ENCODE results near the gene SLC19A1.

SLC19A1 gene

DNA sequence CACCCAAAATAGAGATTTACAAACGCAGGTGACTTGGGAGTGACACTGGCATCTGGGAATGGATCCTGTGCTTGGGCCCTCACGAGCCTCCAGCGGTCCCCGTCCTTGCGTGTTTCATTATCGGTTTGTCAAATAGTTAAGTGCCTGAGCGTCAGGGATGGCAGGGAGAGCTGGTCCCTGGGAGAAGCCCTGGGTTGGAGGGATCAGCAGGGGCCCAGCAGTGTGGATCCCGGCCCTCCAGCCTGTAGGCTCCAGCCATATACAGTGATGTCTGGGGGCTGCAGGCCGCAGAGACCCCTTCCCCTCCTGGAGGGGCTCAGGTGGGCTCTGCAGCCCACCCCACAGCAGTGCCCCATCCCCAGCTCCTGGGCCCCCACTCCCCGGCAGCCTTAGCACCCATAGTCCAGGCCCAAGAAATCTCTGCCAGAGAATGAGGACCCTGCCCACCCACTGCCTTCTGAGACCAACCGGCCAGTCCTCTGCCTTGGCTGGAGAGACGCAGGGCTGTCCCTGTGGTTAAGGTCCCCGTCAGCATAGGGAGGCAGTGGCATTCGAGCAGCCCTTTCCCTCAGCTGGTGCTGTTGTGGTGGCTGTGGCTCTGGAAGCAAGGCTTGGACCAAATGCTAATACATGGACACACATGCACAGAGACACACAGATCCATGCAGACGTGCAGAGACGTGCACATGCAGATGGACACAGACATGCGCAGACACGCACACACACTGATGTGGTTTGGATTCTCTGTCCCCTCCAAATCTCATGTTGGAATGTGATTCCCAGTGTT lies 2.4 kb upstream of the SLC19A1 start:
- DNase-seq = peak; percentile 58

DNA sequence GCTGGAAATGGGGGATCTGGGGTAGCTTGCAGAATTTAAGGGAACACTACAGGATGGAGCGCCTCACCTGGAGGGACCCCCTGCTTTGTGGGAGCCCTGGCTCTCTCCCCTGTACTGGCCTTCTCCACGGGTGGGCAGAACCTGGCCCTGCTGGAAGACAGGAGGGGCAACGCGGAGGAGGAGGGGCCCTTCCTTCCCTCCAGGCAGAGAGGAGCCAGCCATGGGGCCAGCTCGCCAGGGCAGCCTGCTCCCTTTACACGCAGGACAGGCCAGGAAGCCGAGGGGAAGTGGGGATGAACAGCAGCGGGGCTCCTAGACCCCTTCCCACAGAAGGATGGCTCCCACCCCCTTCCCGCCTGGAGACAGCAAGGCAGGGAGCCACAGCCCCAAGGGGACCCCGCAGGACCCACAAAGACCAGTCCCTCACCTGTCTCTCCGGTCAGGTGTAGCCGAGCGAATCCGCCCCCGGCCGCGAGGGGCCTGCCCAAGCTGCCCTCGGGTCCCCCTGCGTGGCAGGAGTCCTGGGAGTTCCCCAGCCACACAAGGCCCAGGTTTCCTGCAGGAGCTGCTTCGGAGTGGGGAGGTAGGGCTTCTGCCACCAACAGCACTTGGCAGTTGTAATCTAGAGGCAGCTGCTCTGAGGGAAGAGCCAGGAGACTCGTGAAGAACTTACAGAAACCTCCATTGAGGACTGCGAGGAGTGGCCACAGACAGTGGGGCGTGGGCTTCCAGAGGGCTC lies 1.6 kb upstream of the SLC19A1 start:
- DNase-seq = peak; percentile 58

DNA sequence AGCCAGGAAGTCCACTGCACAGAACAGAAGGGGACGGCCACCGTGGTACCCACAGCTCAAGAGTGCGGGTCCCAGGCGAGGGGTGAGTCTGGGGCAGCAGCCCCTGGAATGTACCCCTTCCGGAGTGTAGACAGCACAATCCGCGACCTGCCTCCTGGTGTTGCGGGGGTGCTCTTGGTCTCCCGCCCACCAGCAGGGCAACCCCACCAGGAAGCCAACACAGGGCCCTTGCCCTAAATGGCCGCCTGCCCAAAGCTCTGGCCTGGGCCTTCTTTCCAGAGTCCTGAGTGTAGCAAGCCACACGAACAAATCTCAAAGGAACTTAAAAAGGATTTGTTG lies 1.1 kb upstream of the SLC19A1 start:
- peak; percentile 66 for DNase-seq

DNA sequence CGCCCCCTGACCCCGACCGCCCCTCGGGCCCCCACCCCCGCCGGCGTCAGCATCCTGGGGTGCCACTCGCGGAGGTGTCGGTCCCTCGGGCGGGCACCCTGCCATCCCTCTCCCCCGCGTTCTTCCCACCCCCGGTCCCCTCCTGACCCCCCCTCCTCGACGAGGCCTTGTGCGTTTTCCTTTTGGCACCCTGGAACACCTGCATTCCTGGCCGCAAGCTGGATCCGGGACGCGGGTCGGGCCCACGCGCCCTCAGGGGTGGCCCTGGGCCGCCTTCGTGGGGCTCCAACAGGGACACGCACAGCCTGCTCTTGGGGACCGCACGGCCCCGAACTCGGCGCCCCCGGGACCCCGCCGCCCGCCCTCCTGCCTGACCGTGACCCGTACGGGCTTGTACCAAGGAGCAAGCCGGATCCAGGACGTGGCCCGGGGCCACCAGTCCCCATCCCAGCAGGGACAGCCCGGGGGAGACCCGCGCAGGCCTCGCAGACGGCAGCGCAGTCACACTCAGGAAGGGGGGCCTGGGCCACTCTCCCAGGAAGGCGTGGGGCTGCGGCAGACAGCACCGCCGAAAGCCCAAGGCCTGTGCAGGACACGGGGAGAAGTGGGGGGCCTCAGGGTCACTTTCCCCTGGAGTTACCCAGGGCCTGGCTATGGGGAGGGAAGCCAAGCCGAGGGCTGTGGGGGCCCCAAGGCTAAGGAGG lies 579 bp upstream of the SLC19A1 start:
- peak; percentile 78 for DNase-seq

DNA sequence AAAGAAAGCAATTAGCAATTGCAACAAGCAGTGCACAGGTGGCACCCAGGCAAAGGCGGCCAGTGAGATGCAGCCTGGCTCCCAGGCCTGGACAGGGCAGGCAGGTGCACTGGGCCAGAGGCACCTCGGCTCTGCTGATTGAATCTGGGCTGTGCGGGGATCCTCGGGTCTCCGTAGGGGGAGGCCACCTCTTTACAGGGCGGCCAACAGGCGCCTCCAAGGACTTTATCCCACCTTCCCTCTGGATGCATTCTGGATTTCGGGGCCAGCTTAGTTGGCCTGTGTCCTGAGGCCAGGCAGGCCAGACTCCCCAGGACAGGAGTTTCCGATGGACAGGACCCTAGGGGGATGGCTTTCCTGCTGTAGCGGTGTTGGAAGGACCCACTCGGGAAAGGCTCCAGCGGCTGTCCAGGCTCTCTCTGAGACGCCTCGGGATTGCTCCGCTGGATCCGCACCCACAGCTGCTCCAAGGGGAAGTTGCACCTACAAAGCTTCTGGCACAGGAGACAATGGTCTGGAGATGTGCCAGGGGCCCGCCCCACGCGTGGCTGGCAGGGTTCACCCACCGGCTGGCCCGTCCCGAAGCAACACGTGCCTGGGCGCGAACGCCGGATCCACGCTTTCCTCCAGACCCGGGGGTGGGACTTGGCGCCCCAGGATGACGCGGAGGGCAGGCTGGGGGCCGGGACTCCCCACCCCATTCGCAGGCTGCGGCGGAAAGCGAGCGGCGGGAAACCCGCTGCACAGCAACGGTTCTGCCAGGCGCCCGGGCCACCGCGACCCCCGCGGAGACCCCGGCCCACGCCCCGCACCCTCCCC lies 810 bp downstream of the SLC19A1 start:
- peak; percentile 90 for DNase-seq

DNA sequence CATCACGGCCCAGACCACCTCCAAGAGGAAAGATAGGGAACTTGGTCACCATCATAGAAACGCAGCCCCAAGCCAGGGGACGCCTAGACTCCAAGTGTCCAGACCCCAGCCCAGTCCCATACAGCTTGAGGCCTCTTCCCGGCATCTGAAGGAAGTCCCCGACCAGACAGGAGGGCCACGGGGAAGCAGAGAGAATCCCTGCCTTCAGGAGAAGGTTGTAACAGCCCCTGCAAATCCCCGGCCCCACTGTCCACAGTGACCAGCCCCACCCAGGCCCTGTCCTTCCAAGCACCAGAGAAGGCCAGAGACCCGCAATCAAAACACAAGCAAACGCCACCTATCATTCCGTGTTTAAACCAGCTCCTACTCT lies 1.7 kb downstream of the SLC19A1 start:
- DNase-seq = no peak

DNA sequence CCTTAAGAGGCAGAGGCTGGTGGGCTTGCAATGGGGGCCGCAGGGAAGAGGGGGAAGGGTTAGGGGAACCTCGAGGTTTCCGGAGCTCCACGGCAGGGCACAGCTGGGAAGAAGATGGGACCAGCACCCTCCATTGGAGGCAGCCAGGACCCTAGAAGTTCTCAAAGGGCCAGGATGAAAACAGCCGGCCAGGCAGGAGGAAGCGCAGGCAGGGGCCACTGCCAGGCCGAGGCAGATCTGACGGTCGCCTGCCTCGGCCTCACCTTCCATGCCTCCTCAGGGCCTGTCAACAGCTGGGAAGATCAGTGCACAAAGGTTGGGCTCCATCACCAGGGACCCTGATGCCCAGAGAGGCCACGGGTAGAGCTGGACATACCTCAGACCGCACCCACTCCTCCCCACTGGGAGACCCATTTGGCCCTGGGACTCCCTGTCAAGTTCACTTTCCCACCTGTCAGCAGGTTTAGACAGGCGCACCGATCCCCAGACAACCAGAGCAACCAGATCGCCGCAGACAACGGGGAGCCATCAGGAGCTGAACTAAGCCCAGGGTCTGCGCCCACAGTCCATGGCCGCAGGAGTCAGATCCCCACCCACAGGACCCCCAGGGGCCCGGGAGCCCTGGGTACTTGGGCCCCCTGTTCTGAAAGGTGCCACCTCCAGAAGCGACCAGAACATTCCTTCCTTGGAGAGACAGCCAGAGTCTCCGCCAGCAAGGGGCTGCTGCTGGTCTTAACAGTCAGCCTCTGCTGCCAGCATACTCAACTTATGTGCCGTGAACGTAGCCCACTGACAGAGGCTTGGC lies 2.2 kb downstream of the SLC19A1 start:
- DNase-seq = peak; percentile 54

DNA sequence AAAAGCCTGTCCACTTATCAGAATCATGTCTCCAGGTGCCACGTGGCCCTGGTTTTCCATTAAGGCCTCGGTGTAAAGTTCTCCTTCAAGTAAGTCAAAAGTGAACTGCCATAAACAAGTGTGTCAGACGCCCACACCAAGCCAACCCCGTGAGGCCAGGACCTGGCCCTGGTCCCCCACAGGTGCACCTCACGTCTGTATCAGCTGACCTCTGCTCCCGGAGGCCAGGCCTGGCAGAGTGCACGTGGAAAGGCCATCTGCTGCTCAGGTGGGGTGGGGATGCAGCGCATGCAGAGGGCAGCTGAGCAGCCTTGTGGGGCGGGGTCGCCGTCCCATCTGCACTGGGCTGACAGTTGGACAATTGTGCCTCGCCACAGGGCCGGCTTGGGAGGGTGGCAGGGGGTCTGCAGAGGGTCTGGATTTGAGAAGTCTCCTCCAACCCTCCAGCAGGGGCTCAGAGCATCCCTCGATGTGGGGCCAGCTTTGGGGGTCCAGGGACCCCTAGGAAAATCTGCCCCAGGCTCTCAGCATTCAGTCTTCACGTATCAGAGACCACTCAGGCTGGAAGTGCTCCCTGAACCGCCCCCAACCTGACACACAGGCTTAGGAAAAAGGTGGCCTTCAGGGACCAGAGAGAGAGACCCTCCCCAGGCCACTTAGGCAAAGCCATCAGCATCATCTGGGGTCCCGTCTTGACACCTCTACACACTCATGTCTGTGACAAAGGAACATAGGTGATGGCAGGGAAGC lies 3.0 kb downstream of the SLC19A1 start:
- DNase-seq = peak; percentile 56

DNA sequence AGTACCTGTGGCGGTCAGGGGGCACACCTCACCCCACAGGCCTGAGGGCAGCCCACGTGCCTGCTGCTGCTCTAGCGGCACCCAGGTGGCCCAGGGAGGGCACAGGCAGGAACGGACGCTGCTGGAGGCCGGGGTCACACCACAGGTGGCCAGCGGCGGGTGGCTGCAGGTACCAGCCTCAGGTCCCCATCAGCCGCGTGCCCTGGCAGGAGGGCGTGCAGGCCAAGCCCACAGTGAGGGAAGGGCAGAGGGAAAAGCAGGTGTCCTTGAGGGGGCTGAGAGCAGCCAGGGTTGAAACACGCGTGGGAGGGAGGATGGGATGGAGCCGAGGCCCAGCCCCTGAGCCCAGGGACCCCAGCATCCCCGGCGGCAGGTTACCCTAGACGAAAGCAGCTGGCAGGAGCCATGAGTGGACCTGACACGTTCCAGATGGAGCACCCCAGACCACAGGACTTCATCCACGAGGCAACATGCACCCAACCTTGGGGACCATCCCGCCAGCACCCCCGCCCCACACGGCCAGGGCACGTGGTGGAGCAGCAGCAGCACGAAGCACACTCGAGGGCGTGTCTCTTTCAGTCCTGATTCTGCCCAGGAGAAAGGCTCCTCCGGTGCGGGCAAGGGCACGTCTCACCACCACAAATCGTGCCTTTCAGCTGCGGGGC lies 3.7 kb downstream of the SLC19A1 start:
- DNase-seq = peak; percentile 55

DNA sequence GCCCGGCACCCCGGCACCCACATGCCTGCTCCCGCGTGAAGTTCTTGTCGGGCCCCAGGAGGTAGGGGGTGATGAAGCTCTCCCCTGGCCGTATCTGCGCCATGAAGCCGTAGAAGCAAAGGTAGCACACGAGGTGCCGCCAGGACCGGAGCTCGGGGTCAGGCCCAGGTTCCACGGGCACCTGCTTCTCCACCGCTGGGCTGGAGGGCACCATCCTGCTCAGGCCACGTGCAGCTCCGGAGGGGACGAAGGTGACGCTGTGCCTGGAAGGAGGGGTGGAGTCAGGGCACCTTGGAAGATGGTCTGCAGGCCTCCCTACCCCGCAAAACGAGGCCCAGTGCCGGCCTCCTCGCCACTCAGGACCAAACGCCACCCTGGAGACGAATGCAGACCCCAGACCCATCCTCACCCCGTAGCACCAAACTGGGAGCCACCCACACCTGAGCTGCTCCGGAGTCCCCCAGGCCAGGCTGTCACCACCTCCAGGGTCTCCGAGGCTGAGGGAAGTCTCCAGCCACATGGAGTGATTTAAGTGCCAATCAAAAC lies 4.4 kb downstream of the SLC19A1 start:
- peak; percentile 40 for DNase-seq

DNA sequence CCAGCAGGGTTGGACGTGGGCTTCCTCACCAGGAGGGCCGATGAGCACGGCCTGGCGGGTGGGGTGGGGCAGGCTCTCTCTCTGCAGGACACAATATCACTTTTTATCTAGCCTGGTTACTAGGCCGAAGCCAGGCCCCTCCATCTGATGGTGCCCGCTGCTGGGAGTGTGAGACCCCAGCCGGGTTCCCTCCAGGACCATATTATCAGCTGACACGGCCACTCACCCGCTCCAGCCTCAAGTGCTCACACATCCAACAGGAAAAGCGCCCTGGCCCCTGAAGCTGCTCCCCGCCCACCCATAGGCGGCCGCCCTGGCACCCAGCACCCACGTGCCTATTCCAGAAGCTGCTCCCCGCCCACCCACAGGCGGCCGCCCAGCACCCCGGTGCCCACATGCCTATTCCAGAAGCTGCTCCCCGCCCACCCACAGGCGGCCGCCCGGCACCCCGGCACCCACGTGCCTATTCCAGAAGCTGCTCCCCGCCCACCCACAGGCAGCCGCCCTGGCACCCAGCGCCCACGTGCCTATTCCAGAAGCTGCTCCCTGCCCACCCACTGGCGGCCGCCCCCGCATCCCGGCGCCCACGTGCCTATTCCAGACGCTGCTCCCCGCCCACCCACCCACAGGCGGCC lies 5.0 kb downstream of the SLC19A1 start:
- peak; percentile 53 for DNase-seq

DNA sequence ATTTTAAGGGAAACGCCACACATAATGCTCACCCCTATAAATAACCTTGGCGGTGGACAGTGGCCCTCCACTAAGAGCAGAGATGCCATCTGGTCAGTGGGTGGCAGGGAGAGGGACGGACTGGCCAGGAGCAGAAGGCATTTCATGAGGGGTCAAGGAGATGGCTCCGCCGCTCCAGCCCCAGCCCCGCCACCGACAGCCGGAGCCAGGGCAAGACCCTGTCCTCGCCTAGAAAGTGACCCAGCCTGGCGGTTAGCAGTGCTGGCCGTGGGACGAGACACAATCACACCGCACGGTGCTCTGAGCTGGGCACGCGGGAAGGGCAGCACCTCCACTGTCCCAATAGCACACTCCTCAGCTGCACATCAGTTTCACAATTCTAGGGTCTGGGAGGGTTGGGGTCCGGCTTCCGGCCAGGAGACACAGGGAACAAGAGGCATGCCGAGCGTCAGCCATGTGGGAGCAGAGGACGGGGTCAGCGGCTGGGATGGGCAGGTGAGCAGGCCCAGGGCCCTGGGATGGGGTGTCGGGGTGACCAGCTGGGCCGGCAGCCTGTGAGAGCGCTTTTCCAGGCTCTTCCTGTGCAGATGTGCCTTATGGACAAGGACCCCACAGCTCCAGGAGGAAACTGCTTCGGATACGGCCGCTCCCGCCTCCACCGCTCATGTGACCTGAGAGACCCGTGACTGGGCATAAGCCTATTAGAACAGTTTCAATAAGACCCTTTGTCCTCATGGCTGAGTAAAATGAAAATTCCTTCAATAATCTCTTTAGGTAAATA lies 5.7 kb downstream of the SLC19A1 start:
- peak; percentile 50 for DNase-seq

DNA sequence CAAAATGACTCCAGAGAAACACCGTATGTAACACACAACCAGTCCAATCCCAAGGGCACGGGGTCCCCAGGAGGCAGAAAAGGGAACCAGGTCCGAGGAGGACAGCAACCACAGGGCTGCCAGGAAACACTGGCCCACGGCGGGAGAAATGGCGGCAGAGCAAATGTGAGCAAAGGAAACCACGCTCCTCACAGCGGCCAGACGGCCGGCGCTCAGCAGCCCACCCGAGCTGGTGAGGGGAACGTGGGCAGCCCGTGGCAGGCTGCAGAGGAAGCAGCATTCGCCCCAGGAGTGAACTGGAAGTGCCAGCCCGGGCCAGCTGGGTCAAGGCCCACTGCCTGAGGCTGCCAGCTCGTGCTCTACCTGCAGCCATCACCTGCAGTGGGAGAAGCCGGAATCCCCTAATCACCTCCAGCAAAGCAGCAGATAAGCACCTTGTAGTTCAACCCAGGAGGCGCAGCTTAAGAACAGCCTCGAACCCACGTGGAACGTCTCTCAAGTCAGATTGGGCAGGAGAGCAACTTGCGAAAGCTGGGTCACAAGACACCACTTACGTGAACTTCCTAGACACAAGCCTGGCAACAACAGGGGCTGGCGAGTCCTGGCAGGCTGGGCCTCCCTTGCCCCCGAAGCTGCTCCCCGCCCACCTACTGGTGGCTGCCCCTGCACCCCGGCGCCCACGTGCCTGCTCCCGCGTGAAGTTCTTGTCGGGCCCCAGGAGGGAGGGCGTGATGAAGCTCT lies 6.7 kb downstream of the SLC19A1 start:
- DNase-seq = peak; percentile 55

DNA sequence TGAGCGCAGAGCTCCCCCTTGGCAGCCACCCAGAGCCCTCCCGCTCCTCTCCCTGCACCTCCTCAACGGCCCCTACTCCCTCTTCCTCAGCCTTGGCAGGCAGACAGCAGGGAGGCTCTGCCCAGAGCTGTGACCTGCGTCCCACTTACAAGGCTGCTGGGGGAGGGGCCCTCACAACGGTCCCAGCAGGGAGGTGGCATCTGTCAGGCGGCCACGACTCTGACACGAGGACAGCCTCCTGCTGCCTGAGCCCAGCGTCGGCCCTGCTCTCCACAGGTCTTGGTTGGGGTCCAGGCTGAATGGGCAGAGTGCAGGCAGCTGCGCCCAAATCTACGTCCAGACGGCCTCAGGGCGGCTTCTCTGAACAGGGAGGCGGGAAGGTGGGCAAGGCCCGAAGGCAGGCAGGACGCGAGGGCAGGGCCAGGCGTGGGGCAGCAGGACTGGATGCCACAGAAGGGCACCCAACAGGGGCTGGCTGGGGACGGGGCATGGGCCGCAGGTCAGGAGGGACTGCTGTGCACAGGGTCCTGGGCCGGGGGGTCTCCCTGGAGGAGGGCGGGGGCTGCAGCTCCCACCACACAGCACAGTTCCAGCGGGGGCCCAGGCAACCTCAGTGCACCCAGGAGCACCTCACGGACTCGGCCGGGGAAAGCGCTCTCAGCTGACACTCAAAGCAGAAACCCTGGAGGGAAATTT lies 7.5 kb downstream of the SLC19A1 start:
- peak; percentile 55 for DNase-seq

DNA sequence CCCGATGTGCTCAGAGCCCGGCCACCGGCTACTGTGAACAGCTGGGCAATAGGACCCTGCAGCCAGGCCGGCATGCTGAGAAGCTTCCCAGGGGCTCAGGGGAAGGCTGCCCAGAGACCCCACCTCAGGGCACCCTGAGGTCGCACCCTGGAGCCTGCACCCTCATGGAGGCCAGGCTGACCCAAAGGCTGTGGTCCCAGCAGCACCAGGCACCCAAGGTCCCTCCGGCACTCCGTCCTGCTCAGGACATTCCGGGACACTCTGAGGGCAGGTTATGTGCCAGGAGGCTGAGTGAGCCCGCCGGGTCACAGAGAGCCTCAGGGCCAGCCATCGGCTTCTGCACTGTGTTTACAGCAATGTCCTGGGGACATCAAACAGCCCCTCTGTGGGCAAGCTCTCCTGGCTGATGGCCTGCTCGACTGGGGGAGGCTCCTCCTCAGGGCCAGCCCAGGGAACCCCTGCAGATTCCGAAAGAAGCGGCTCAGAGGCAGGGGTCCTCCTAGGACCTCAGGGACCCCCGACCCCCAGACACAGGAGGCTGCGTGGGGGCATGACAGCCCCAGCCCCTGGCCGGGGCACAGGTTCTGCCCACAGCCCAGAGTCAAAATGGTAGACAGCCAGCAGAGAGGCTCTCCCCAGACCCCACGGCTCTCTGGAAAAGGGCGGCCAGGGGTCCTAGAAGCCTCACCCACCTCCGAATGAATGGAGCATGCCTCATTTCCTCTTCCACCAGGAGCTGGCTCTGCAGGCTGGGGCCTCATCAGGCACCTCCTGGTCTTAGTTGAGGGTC lies 8.2 kb downstream of the SLC19A1 start:
- DNase-seq = peak; percentile 55

DNA sequence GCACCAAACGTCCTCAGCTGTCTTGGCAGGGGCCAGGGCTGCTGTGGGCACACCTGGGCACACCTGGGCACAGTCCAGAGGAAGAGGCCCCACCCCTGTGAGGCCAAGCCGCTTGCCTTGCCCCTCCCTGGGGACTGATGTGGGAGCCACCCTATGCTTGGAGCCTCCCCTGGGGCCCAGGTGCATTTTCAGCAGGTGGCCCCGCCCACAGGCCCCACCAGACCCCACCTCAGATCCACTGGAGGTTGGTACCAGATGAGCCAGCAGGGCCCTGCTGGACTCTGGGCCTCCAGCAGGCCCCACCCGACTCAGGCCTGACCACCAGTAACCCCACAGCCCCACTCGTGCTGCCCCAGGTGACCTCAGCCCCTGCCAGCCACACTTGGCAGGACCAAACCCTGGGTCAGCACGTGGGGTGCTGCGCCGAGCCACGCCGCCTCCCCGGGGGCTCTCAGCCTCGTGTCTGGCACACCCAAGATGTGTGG lies 8.8 kb downstream of the SLC19A1 start:
- peak; percentile 53 for DNase-seq
